ENCODE results near the gene RPL38.
A peak's percentile ranks its signal among the peaks of the same experiment; 100 is the strongest.

RPL38 gene

DNA sequence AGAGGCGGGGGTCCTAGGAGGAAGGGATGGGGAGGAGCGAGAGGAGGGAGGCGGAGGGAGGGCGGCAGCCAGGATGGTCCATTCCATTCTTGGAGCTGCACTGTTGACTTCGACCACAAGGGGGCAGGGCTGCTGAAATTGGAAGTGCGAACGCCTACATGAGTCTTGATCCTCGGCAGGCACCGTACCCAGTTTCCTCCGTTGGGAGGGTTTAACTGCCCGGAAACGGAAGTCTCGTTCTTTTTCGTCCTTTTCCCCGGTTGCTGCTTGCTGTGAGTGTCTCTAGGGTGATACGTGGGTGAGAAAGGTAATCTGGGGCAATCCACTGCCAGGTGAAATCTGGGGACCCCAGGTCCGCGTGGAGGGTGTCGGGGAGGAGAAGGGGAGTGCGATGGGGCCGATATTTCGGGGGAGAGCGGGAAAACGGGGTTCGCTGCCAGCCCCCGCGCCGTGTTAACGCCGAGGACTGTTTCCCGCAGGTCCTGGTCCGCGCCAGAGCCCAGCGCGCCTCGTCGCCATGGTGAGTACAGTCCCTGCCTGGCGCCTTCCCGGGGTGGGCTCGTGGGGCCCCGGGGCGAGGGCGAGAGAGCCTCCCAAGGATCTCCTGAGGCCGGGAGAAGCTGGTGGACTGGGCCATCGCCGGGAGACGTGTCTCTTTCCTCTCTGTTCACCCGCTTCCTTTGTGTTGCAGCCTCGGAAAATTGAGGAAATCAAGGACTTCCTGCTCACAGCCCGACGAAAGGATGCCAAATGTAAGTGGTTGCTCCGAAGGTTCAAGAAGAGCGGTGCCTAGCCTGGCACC, at the start of gene RPL38:
RPL38 (plus strand) TSS at position 240 of the 802 bp plus-strand sequence; CDS start at position 518, 278 bp downstream.
- peak within 1 kb of the TSS; percentile 93 to 97 for H3K9ac ChIP-seq (ENCODE audit: low read length in 2 of 2)
- H3K36me3 ChIP-seq (ENCODE audit: control insufficient read depth in 2 of 2, insufficient read depth in 2 of 2, low read length in 2 of 2): peaks cover 15 to 20% of the 10 kb centered on the region in 2 donors
- H3K27me3 ChIP-seq (ENCODE audit: control insufficient read depth in 1 of 2, insufficient read depth in 2 of 2, low read length in 2 of 2): peaks cover 10 to 23% of the 10 kb centered on the region in 2 donors
- no peaks in the 10 kb centered on the region for H3K9me3 ChIP-seq (ENCODE audit: control insufficient read depth in 2 of 2, low read length in 2 of 2)
- H3K27ac ChIP-seq (ENCODE audit: low read length): peak within 1 kb of the TSS; percentile 76
- peaks cover 33% of the 10 kb centered on the region for H3K4me1 ChIP-seq (ENCODE audit: control insufficient read depth, insufficient read depth, low read length)
- peak within 1 kb of the TSS; percentile 95 to 97 for H3K4me3 ChIP-seq (ENCODE audit: low read length in 2 of 2)

DNA sequence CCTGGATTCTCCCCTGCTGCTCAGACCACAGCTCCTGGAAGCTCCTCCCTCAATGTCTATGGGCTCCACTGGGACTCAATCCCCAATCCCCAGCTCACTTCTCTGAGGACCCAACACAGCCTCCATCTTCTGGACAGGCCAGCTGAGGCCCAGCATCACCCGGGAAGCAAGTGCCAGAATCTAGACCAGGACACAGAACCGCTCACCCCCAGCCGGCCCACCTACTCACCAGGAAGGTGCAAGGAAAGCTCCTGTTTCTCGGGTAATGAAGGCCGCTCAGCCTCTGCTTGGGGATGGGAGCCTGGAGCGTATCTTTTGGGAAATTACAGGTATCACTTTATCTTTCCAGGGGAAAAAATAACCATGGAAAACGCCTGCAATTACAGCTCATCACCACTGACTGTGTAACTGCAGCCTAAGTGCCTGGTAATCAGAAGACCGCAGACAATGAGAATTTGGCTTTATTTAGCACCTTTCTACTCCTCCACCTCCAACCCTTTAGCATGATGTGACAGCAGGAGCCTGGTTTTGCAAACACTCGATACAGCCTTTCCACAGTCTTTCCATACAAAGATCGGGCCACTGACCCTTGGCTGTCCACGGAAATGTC, 49.6 kb upstream of the RPL38 start:
- peaks cover 0 to 6% of the 10 kb centered on the region in 2 donors for H3K27me3 ChIP-seq (ENCODE audit: control insufficient read depth in 1 of 2, insufficient read depth in 2 of 2, low read length in 2 of 2)
- H3K27ac ChIP-seq (ENCODE audit: low read length): no peak overlapping the region
- H3K4me3 ChIP-seq (ENCODE audit: low read length in 2 of 2): no peak overlapping the region
- H3K9me3 ChIP-seq (ENCODE audit: control insufficient read depth in 2 of 2, low read length in 2 of 2): peaks cover 0 to 8% of the 10 kb centered on the region in 2 donors
- H3K9ac ChIP-seq (ENCODE audit: low read length in 2 of 2): no peak overlapping the region
- no peaks in the 10 kb centered on the region for H3K36me3 ChIP-seq (ENCODE audit: control insufficient read depth in 2 of 2, insufficient read depth in 2 of 2, low read length in 2 of 2)
- H3K4me1 ChIP-seq (ENCODE audit: control insufficient read depth, insufficient read depth, low read length): peaks cover 2% of the 10 kb centered on the region

DNA sequence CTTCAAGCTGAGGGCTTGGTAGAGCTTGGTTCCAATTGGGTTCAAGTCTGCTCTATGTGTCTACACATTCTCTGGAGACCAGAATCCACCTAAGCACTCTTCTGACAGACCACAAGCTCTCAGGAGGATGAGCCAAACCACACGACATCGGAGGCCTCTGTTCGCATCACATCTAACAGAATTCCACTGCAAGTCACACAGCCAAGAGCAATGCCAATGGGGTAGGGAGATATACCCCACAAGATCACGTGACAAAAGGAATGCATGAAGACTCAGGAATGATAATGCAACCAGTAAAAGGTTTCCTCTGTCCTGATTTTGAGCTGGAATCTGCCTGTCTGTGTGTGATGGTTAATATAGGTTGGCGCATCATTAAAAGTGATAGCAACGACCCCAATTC, 46.6 kb upstream of the RPL38 start:
- Histone ChIP-seq H3K27ac (ENCODE audit: low read length) (no peak overlapping the region), H3K4me3 (ENCODE audit: low read length in 2 of 2) (no peak overlapping the region), H3K9me3 (ENCODE audit: control insufficient read depth in 2 of 2, low read length in 2 of 2) (peaks cover 0 to 8% of the 10 kb centered on the region in 2 donors), H3K9ac (ENCODE audit: low read length in 2 of 2) (no peak overlapping the region), H3K36me3 (ENCODE audit: control insufficient read depth in 2 of 2, insufficient read depth in 2 of 2, low read length in 2 of 2) (no peaks in the 10 kb centered on the region), H3K27me3 (ENCODE audit: control insufficient read depth in 1 of 2, insufficient read depth in 2 of 2, low read length in 2 of 2) (peaks cover 0 to 6% of the 10 kb centered on the region in 2 donors), H3K4me1 (ENCODE audit: control insufficient read depth, insufficient read depth, low read length) (peaks cover 2% of the 10 kb centered on the region)

DNA sequence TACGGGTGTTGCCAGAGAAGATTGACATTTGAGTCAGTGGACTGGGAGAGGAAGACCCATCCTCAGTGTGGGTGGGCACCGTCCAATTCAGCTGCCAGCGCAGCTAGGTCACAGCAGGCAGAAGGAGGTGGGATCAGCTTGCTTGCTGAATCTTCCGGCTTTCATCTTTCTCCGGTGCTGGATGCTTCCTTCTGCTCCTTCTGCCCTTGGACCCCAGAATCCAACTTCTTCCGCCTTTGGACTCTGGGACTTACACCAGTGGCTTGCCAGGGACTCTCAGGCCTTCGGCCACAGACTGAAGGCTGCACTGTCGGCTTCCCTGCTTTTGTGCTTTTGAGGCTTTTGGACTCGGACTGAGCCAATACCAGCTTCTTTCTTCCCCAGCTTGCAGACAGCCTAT, 46.1 kb upstream of the RPL38 start:
- Histone ChIP-seq H3K36me3 (ENCODE audit: control insufficient read depth in 2 of 2, insufficient read depth in 2 of 2, low read length in 2 of 2) (no peaks in the 10 kb centered on the region), H3K4me3 (ENCODE audit: low read length in 2 of 2) (no peak overlapping the region), H3K27me3 (ENCODE audit: control insufficient read depth in 1 of 2, insufficient read depth in 2 of 2, low read length in 2 of 2) (peaks cover 0 to 6% of the 10 kb centered on the region in 2 donors), H3K4me1 (ENCODE audit: control insufficient read depth, insufficient read depth, low read length) (peaks cover 2% of the 10 kb centered on the region), H3K27ac (ENCODE audit: low read length) (no peak overlapping the region), H3K9ac (ENCODE audit: low read length in 2 of 2) (no peak overlapping the region), H3K9me3 (ENCODE audit: control insufficient read depth in 2 of 2, low read length in 2 of 2) (peaks cover 0 to 8% of the 10 kb centered on the region in 2 donors)

DNA sequence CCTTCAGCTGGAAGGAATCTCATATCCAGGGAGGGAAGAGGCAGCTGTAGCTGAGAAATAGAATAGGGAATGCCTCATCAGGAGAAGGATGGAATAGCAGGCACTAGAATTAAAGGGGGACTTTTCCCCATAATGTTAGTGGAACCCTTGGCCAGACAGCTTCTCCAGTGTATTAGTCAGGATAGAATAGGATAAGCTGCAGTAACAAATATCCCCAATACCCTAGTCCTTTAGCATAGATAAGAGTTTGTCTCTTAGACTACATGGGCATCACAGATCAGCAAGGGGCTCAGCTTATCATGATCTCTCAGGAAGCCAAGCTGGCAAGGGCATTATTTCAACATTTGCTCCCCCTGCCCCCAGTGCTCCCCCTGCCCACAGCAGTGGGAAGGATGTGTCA, 44.7 kb upstream of the RPL38 start:
- H3K36me3 ChIP-seq (ENCODE audit: control insufficient read depth in 2 of 2, insufficient read depth in 2 of 2, low read length in 2 of 2): no peaks in the 10 kb centered on the region
- peaks cover 0 to 8% of the 10 kb centered on the region in 2 donors for H3K9me3 ChIP-seq (ENCODE audit: control insufficient read depth in 2 of 2, low read length in 2 of 2)
- H3K27ac ChIP-seq (ENCODE audit: low read length): no peak overlapping the region
- H3K4me1 ChIP-seq (ENCODE audit: control insufficient read depth, insufficient read depth, low read length): no peaks in the 10 kb centered on the region
- no peak overlapping the region for H3K9ac ChIP-seq (ENCODE audit: low read length in 2 of 2)
- peaks cover 2 to 10% of the 10 kb centered on the region in 2 donors for H3K27me3 ChIP-seq (ENCODE audit: control insufficient read depth in 1 of 2, insufficient read depth in 2 of 2, low read length in 2 of 2)
- H3K4me3 ChIP-seq (ENCODE audit: low read length in 2 of 2): no peak overlapping the region

DNA sequence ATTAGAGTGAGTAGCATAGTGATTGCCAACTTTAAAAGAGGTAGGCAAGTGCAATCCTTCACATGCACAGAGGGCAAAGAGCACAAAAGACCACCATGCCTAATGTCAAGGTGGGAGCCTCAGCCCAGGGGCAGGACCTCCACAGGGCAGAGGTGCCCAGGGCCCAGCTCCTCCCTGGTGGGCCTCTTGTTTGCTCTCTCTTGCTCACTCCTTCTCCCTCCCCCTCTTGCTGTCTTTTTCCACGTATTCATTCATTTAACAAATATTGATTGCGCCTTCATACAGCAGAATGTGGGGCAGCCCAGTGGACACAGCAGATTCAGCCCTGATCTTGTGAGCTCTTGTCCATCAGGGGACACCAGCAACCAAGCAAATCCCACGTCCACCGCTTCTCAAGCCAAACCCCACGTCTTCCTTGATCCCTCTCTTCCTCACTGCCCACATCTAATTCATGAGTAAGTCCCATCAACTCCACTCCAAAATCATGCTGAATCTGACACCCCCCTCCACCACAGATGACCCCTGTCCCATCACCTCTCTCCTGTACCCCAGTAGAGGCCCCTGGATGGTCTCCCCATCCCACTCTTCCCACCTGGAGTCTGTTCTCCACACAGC, 44.1 kb upstream of the RPL38 start:
- no peak overlapping the region for H3K9ac ChIP-seq (ENCODE audit: low read length in 2 of 2)
- no peaks in the 10 kb centered on the region for H3K36me3 ChIP-seq (ENCODE audit: control insufficient read depth in 2 of 2, insufficient read depth in 2 of 2, low read length in 2 of 2)
- no peaks in the 10 kb centered on the region for H3K4me1 ChIP-seq (ENCODE audit: control insufficient read depth, insufficient read depth, low read length)
- peaks cover 0 to 8% of the 10 kb centered on the region in 2 donors for H3K9me3 ChIP-seq (ENCODE audit: control insufficient read depth in 2 of 2, low read length in 2 of 2)
- peaks cover 4 to 13% of the 10 kb centered on the region in 2 donors for H3K27me3 ChIP-seq (ENCODE audit: control insufficient read depth in 1 of 2, insufficient read depth in 2 of 2, low read length in 2 of 2)
- no peak overlapping the region for H3K4me3 ChIP-seq (ENCODE audit: low read length in 2 of 2)
- no peak overlapping the region for H3K27ac ChIP-seq (ENCODE audit: low read length)

DNA sequence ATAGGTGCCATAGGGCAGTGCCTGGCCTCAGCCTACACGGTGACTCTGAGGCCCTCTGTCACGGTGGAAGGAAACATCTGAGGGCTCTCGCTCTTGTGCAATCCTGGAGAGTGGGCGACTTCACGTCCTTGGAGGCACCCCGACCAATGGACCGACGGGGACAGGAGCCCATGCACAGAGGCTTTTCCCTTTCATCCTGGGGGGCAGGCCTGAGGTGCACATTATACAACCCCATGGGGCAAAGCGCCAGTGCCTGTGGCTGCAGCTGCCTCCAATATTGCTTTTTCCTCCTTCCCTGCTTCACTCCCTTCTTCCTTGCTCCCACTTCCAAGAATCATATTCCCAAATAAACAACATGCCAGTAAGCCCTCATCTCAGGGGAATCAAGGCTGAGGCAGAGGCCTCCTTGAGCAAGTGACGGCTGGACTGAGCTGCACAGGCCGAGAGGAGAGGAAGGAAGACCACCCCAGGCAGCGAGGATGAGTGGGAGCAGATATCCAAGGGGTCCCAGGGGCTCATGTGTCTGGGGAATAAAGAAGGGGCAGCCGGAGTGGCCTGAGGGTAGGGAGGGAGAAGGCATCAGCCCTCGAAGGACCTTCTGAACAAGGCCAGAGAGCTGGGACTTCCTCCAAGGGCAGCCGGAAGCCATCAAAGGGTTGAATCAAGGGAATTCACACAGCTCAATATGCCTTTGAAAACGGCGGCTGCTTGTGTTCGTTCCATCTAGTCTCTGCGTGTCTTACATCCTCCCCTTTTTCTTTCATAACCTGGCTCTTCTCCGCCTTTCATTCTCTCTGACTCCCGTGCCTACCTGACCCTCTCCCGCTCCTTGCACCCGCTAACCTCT, 42.6 kb upstream of the RPL38 start:
- no peaks in the 10 kb centered on the region for H3K36me3 ChIP-seq (ENCODE audit: control insufficient read depth in 2 of 2, insufficient read depth in 2 of 2, low read length in 2 of 2)
- peaks cover 4 to 10% of the 10 kb centered on the region in 2 donors for H3K27me3 ChIP-seq (ENCODE audit: control insufficient read depth in 1 of 2, insufficient read depth in 2 of 2, low read length in 2 of 2)
- H3K27ac ChIP-seq (ENCODE audit: low read length): no peak overlapping the region
- no peak overlapping the region for H3K9ac ChIP-seq (ENCODE audit: low read length in 2 of 2)
- H3K4me1 ChIP-seq (ENCODE audit: control insufficient read depth, insufficient read depth, low read length): no peaks in the 10 kb centered on the region
- H3K9me3 ChIP-seq (ENCODE audit: control insufficient read depth in 2 of 2, low read length in 2 of 2): peaks cover 0 to 8% of the 10 kb centered on the region in 2 donors
- H3K4me3 ChIP-seq (ENCODE audit: low read length in 2 of 2): no peak overlapping the region

DNA sequence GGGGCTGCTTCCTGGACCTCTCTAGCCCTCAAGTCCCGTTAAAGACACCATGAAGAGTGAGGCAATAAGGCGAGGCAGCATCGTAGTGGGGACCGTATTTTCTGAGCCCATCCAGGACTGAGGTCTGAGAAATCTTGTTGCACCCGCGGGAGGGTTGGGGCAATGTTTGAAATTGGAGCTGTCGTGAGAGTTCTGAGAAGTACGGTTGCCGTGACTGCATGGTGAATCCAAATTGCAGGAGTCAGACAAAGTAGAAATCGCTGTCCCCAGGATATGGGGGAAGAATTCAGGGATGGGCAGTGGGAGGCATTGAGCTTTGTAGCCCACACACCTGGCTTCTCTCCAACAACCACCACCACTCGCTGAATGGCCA, 42.0 kb upstream of the RPL38 start:
- no peaks in the 10 kb centered on the region for H3K36me3 ChIP-seq (ENCODE audit: control insufficient read depth in 2 of 2, insufficient read depth in 2 of 2, low read length in 2 of 2)
- H3K4me1 ChIP-seq (ENCODE audit: control insufficient read depth, insufficient read depth, low read length): no peaks in the 10 kb centered on the region
- H3K27me3 ChIP-seq (ENCODE audit: control insufficient read depth in 1 of 2, insufficient read depth in 2 of 2, low read length in 2 of 2): peaks cover 4 to 9% of the 10 kb centered on the region in 2 donors
- H3K4me3 ChIP-seq (ENCODE audit: low read length in 2 of 2): no peak overlapping the region
- no peak overlapping the region for H3K27ac ChIP-seq (ENCODE audit: low read length)
- H3K9ac ChIP-seq (ENCODE audit: low read length in 2 of 2): no peak overlapping the region
- peaks cover 0 to 8% of the 10 kb centered on the region in 2 donors for H3K9me3 ChIP-seq (ENCODE audit: control insufficient read depth in 2 of 2, low read length in 2 of 2)

DNA sequence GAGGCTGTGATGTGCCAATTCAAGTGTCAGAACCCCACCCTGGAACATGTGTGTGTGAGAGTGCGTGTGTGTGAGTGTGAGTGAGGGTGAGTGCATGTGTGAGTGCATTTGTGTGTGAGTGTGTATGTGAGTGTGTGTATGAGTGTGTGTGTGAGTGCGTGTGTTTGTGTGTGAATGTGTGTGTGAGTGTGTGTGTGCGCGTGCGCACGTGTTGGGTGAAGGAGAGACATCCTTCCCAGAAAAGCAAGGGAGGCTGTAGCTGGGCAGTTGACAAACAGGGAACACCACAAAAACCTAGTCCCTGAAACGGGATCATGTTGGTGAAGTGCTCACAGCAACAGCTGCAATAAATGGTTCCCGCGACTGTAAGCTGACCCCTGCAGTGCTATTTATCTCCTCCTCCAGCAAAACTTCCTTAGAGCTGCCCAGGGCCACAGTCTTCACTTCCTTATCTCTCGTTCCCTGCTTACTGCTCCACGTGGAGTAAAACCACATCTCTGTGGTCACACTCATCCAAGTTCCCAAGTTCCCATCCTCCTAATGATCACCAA, 40.1 kb upstream of the RPL38 start:
- no peaks in the 10 kb centered on the region for H3K36me3 ChIP-seq (ENCODE audit: control insufficient read depth in 2 of 2, insufficient read depth in 2 of 2, low read length in 2 of 2)
- no peak overlapping the region for H3K9ac ChIP-seq (ENCODE audit: low read length in 2 of 2)
- H3K9me3 ChIP-seq (ENCODE audit: control insufficient read depth in 2 of 2, low read length in 2 of 2): no peaks in the 10 kb centered on the region
- H3K27me3 ChIP-seq (ENCODE audit: control insufficient read depth in 1 of 2, insufficient read depth in 2 of 2, low read length in 2 of 2): peaks cover 4 to 9% of the 10 kb centered on the region in 2 donors
- H3K4me1 ChIP-seq (ENCODE audit: control insufficient read depth, insufficient read depth, low read length): no peaks in the 10 kb centered on the region
- H3K27ac ChIP-seq (ENCODE audit: low read length): no peak overlapping the region
- no peak overlapping the region for H3K4me3 ChIP-seq (ENCODE audit: low read length in 2 of 2)

DNA sequence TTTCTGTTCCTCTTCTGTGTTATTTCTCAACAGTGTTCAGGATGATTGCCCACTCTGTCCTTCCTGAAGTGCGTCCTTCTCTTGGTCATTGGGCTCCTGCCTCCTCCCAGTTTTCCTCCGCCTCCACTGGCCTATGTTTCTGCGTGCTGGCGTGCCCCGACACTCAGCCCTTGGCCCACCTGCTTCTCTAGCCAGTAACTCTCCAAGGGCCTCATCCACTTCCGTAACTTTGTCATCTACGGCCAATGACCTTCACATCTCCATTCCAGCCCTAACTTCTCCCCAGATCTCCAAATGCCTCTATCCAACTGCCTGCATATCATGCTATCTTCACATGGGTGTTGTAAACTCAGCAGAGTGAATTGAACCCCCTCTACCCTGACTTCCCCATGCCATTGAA, 39.6 kb upstream of the RPL38 start:
- Histone ChIP-seq H3K36me3 (ENCODE audit: control insufficient read depth in 2 of 2, insufficient read depth in 2 of 2, low read length in 2 of 2) (no peaks in the 10 kb centered on the region), H3K4me1 (ENCODE audit: control insufficient read depth, insufficient read depth, low read length) (no peaks in the 10 kb centered on the region), H3K9ac (ENCODE audit: low read length in 2 of 2) (no peak overlapping the region), H3K9me3 (ENCODE audit: control insufficient read depth in 2 of 2, low read length in 2 of 2) (no peaks in the 10 kb centered on the region), H3K4me3 (ENCODE audit: low read length in 2 of 2) (no peak overlapping the region), H3K27me3 (ENCODE audit: control insufficient read depth in 1 of 2, insufficient read depth in 2 of 2, low read length in 2 of 2) (peaks cover 4 to 9% of the 10 kb centered on the region in 2 donors), H3K27ac (ENCODE audit: low read length) (no peak overlapping the region)
